GM21447 (cell line): ENCODE data around the gene TUBB2B.

Source experiments
- ATAC-seq: cut with Tn5 transposase; IDR thresholded peaks from one replicate; pipeline ENCODE4 v1.9.1; 2021; ENCODE audit not compliant: unreplicated experiment

The TUBB2B gene

GRCh38 chr6:3235486-3235885 is 8.0 kb upstream of the TUBB2B start:
- no peak for ATAC-seq

GRCh38 chr6:3233904-3234303 is 6.5 kb upstream of the TUBB2B start:
- no peak for ATAC-seq

GRCh38 chr6:3233321-3233720 is 5.9 kb upstream of the TUBB2B start:
- no peak for ATAC-seq

GRCh38 chr6:3232017-3232945 is 4.8 kb upstream of the TUBB2B start:
- no peak for ATAC-seq

GRCh38 chr6:3231247-3232016 is 4.0 kb upstream of the TUBB2B start:
- ATAC-seq, result no peak

- ATAC-seq, result no peak
Measured at GRCh38 chr6:3230900-3231246, 3.4 kb upstream of the TUBB2B start.

- no peak for ATAC-seq
Measured at GRCh38 chr6:3230256-3230882, 2.9 kb upstream of the TUBB2B start.

GRCh38 chr6:3229566-3230178 is 2.2 kb upstream of the TUBB2B start:
- no peak for ATAC-seq

- no peak for ATAC-seq
Measured at GRCh38 chr6:3228771-3229565, 1.5 kb upstream of the TUBB2B start.

GRCh38 chr6:3228046-3228671 is 706 bp upstream of the TUBB2B start:
- ATAC-seq, result no peak

GRCh38 chr6:3226481-3227362 is 731 bp downstream of the TUBB2B start:
- ATAC-seq, result no peak

GRCh38 chr6:3226042-3226441 is 1.4 kb downstream of the TUBB2B start:
- ATAC-seq, result no peak

GRCh38 chr6:3222506-3223038 is 4.9 kb downstream of the TUBB2B start:
- ATAC-seq, result no peak

- ATAC-seq, result no peak
Measured at GRCh38 chr6:3221578-3221977, 5.9 kb downstream of the TUBB2B start.

GRCh38 chr6:3220366-3220765 is 7.1 kb downstream of the TUBB2B start:
- ATAC-seq, result no peak

GRCh38 chr6:3218266-3218665 is 9.2 kb downstream of the TUBB2B start:
- ATAC-seq, result no peak

- ATAC-seq, result no peak
Measured at GRCh38 chr6:3217286-3217685, 10.2 kb downstream of the TUBB2B start.

GRCh38 chr6:3214898-3215297 is 12.6 kb downstream of the TUBB2B start:
- no peak for ATAC-seq

GRCh38 chr6:3213334-3213695 is 14.1 kb downstream of the TUBB2B start:
- ATAC-seq, result no peak
